ENCODE measurements around the gene C1orf232.

GRCh38 chr1:26190373-26190987 lies 21.7 kb upstream of the C1orf232 start, which contains the start of gene CATSPER4:
- TF ChIP-seq POLR2AphosphoS5 (IDR thresholded peaks at IDR 0.05; ENCODE audit: low read depth, low read length): no peak
- TF ChIP-seq SPI1 (IDR thresholded peaks at IDR 0.05; ENCODE audit: low read depth, low read length): no peak

All from GM12891 (cell line).